Left forelimb (tissue), 1 donor: ENCODE measurements around the gene LIPK.
"Not testable (repeated sequence)": the region's sequence is repeated elsewhere in the genome, so short reads cannot be mapped to it uniquely, and the experiment has no call there.

Source experiments
- DNase-seq: peaks from one replicate; pipeline ENCODE4 v3.0.0-alpha.2; 2018; ENCODE audit warnings: low spot score

LIPK gene

DNA sequence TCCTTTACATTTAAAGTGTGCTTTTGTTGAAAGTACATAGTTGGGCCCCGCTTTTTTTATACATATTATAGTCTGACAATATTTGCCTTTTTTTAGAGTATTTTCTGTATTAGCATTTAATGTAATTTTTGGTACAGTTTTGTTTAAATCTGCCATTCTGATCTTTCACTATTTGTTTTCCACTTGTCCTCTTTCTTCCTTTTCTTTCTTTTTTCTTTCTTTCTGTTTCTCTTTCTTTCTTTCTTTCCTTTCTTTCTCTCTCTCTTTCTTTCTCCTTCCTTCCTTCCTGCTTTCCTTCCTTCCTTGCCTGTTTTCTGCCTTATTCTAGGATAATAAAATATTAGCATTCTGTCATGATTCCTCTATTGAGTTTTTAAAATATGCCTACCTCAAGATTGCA, 9.5 kb downstream of the LIPK start:
- no peak for DNase-seq

DNA sequence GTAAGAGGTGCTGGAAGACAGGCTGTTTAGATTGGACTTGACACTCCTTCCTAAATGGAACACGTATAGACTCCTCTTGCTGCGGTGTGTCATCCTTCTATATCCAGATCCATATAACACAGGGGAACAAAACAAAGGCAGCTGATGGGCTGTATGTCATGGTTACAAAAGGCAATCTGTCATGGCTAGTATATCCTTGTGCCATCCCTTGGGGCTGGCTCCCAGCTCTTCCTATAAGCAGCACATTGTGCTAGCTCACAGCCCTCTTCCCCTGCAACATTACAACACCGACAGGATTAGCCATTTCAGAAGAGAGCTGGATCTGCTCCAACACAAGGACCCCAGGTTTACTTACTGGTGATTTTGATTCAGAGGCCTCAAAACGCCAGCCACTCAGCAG, 15.3 kb downstream of the LIPK start:
- no peak for DNase-seq

DNA sequence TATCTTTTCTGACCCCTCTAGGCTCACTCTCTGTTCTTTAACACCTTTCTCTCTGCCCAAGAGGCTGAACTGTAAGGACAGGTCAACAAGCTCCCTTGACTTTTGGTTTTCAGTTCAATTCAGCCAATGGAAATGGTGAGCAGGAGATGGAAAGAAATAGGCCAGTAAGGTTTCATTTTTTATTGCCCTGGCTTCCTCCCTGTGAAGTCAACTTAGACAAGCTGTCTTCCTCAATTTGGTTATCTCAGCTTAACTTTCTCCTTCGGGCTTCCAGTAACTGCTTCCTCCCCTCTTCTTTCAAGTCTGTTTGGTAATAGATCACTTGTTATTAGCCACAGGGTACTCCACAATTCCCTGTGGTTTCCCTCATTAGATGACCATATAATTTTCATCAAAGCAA, 19.7 kb downstream of the LIPK start:
- no peak for DNase-seq

DNA sequence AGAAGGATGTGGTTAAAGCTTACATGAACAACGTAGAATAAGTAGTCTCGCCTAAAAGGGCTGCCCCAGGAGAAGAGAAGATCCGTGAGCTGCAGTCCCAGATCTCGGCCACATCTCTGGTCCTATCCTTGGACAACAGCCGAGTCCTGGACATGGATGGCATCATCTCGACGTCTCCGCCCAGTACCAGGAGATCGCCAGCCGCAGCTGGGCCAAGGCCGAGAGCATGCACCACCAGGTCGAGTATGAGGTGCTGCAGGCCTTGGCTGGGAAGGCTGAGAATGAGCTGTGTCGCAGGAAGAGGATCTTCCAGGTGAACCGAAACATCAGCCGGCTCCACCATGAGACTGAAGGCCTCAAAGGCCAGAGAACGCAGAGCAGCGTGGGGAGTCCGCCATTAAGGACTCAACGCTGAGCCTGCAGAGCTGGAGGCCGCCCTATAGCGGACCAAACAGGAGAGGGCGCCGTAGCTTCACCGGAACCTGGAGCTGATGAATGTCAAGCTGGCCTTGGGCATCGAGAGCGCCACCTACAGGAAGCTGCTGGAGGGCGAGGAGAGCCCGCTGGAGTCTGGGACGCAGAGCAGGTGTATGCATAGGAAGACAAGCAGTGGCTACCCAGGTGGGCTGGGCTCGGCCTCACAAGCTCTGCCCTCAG, 22.2 kb downstream of the LIPK start:
- no peak for DNase-seq

DNA sequence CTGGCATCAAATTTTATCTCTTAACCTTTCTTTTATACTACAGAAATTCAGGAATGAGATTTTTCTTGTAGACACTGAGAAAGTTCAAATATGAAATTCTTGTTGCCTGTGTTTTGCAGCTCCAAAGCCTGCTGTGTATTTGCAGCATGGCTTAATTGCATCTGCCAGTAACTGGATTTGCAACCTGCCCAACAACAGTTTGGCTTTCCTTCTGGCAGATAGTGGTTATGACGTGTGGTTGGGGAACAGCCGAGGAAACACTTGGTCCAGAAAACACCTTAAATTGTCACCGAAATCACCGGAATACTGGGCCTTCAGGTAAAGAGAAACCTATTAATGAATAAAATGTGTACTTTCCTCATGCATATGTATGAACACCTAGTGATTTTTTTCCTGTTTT, 24.8 kb downstream of the LIPK start:
- DNase-seq, result no peak

DNA sequence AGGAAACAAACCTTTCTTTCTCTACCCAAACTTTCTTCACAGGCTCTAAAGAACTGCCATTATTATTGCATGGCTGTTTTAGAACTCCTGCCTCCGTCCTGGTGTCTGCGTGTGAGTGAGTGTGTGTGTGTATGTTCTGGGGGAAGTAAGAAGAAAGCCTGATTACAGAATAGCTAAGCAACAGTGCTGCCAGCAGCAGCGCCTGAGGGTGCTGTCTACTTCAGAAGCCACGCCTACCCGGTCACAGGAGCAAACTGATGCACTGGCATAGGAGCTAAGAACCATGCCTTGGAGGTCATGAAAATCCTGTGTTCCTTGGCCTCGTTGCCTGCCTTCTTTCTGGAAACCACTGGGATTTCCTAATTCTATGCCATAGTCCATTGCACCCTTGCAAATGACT, 25.2 kb downstream of the LIPK start:
- no peak for DNase-seq

DNA sequence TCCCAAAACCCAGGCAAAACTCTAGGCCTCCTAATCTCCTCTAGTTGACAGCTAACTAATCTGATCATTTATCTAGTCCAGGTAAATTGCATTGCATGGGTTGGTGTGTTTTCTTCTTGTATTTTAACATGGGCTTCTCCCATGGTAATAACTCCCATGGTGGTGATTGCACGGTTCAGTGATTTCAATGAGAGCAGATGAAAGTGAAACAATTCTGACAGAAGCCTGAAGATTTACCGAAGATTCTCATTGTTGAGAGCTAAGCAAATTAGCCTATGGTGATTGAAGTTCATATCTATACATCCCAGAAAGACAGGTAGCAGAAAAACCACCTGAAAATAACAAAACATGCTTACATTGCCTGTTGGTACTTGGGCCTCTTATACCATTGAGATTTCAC, 27.2 kb downstream of the LIPK start:
- no peak for DNase-seq

DNA sequence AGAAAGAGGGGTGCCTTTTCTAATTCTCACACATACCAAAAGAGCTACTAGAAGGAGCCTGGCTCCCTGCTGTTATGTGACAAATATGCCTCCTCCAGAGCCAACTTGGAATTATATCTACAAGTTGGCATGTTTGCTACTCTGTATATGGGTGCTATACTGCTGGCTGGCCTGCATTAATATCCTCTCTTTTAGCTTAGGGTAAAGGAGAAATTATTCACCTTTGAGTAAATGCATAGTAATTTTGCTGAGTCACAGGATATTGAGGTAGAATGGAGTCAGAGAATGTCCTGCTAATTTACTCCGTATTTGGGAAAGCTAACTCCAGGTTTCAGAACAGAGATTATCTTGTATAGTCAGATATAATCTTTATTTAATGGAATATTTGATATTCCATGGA, 29.6 kb downstream of the LIPK start:
- DNase-seq, result no peak

DNA sequence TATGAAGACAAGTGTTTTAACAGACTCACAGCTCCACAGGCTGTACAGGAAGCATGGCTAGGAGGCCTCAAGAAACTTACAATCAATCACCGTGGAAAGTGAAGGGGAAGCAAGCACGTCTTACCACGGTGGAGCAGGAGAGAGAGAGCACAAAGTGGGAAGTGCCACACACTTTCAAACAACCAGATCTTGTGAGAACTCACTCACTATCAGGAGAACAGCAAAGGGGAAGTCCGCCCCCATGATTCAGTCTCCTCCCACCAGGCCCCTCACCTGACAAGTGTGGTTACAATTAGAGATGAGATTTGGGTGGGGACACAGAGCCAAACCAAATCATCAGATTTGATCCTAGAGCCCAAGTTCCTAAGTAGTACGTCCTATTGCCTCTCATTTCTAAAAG, 35.9 kb downstream of the LIPK start:
- not testable (repeated sequence) for DNase-seq

DNA sequence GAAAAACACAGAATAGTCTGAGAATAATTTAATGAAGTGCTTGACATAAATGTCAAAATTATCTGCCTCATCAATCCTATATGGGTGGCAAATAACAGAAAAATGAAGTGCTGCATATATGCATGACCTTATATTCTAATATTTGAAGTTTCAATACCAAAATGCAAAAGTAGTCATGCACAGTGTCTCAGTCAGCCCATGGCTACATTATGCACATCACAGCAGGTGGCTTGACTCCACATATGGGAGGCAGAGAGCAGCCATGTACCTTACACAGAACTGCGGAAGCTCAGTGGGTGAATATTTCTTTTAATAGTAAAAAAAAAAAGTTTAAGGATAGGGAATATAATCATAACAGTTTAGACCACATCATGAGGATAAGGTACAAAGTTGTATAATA, 36.4 kb downstream of the LIPK start:
- no peak for DNase-seq

DNA sequence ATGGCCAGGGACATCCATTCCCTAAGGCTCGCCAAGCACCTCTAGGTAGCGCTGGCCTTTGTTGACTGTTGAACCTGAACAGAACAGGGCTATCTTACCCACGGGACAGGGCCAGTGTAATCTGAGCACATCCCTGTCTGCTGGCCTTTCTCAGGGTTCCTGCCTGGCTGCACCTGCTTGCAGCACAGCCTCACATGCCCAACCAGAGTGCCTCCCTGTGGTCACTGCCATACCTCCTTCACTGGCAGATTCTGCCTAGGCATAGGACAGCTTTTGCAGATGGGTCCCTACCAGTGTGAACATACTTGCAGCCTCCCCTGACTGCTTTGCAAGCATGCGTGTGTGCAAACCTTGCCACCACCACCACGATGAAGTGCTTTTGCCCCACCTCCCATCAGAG, 38.0 kb downstream of the LIPK start:
- DNase-seq, result no peak

DNA sequence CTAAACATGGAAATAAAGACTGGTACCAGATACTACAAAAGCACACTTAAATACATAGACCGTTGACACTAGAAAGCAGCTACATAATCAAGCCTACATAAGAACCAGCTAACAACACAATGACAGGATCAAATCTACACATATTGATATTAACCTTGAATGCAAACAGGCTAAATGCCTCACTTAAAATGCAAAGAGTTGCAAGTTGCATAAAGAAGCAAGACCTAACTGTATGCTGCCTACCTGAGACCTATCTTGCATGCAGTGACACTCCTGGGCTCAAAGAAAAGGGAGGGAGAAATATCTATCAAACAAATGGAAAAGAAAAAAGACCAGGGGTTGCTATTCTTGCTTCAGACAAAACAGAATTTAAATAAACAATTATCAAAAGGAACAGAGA, 39.6 kb downstream of the LIPK start:
- DNase-seq, result no peak

DNA sequence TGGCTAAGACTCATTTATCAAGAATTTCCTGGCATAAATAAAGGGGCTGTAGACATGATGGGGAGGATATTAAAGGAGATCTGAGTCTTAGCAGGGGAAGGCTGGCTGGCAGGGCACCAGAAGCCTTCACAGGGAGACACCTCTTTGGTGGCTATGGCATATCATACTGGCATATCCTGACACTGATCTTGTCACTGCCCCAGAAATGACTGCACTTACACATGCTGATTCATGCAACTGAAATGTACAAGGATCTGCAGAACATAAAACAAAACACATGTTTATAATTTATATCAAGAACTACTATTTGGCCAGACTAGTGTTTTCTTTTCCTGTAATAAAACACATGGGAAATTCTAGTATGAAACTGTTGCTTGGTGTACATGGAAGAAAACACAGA, 48.2 kb downstream of the LIPK start:
- DNase-seq, result no peak

DNA sequence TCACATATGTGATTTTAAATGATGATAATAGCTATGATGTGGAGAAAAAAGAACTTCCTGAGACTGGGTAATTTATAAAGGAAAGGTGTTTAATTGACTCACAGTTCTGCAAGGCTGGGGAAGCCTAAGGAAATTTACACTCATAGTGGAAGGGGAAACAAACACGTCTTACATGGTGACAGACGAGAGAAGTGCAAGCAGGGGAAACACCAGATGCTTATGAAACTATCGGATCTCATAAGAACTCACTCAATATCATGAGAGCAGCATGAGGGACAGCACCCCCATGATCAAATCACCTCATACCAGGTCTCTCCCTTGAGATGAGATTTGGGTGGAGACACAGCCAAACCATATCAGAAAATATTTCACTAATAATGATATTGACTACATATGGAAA, 49.7 kb downstream of the LIPK start:
- DNase-seq, result no peak

DNA sequence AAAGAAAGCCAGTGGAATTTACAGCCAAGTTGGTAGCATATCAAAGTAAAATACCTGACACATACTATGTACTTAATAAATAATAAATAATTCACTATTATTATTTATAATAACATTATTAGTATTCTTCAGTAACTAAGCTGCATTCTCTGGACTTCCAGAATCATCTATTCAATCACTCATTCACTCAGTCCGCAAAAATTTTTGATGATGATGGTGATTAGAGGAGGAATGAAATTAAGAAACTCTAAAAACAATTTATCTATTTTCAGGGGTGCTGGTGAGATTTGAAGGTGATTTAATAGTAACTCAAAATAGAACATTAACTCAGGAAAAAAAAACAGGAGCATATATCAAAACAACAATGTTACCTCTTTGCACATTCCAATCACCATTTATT, 50.6 kb downstream of the LIPK start:
- DNase-seq, result no peak

DNA sequence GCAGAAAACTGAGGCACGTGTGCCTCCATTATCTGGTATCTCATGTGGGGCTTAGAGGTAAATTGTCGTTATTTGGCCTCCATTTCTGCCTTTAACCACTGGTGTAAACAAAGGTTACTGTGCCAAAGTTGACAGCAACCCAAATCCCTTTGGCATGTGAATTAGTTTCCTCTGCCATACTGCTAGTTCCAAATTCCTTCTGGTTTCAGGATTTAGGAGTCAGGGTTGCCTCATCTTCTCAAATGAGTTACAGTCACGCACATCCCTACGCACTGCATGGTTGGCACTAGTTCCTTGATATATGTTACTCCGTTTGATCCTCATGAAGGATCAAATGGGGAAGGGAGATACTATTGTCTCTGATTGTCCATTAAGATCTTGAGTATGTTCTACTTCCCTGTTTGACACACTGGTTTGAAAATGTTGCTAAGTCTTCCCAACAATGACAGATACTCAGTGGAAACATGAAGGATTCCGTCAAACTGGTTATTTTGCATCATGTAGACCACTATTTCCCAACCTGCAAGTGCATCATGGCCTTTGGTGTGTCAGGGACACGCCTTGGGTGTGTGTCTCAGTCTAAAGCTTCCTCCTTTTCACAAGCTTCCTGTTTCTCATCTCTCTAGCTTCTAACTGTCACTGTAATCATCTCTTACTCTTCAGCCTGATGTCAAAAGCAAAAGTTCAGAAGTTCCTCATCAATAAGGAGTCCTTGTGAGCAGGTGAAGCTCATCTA, 53.5 kb downstream of the LIPK start, which contains the start of gene LIPN:
TSS of gene LIPN (plus strand) at position 655 of the 736 bp plus-strand sequence. CDS start 1,386 bp downstream, outside the sequence.
- DNase-seq, result no peak

DNA sequence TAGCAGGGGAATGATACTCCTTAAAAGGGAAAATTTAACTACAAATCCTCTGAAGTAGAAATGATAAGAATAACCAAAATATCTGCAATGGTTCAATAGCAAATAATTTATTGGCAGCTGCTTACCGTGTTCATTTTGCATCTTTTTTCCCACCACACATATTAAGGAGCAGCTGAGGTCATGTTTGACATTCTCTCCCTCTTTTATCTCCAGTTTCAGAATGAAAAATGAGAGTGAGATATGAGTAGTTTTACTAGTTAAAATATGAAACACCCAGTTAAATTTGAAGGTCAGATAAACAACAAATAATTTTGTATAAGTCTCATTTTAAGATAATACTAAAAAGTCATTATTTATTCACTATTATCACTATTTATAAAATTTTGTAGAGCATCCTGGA, 56.9 kb downstream of the LIPK start:
- no peak for DNase-seq

DNA sequence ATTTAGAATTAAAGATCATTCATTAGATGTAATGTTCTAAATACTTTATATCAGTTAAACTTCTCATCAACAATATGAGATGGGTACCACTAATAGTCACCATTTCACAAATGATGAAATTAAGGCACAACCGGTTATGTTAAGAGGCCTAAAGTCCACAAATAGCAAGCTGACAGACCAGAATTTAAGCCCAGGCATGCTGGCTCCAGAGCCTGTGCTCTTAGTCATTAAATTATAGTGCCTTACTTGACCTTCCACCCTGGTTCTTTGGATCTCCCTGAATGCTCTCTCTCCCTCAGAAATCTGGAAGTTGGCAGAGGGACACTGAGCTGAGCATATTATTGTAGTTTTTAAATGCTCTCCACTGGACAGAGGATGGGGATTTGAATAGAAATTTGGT, 57.4 kb downstream of the LIPK start:
- no peak for DNase-seq

DNA sequence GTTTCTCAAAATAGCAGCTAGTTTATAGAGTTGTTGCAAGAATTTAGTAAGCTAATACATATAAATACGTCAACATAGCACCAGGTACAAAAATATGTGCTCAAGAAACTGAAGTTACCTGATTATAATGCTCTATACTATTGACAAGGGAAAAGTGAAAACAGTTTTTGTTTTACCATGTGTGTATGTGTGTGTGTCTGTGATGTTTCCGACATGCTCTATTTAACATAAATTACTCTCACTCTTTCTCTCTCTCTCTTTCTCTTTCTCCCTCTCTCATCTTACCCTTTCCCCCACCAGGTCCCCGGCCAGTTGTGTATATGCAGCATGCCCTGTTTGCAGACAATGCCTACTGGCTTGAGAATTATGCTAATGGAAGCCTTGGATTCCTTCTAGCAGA, 58.1 kb downstream of the LIPK start:
- no peak for DNase-seq

DNA sequence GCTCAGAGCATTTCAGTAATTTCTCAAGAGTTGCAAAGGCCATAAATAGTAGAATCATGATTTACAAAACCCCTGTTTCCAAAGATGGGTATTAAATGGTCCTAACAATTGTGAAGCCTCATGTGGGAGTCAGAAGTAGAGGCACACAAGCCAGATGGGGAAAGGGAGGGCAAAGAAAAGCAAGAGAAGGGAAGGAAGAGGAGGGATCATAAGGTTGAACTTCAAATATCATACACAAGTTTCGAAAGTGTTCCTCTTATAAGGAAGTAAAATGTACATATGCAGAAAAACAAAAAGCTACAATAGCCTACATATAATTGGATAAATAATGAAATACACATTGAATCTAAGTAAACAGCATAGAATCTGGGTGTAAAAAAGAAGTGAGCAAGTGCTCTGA, 59.8 kb downstream of the LIPK start:
- no peak for DNase-seq

DNA sequence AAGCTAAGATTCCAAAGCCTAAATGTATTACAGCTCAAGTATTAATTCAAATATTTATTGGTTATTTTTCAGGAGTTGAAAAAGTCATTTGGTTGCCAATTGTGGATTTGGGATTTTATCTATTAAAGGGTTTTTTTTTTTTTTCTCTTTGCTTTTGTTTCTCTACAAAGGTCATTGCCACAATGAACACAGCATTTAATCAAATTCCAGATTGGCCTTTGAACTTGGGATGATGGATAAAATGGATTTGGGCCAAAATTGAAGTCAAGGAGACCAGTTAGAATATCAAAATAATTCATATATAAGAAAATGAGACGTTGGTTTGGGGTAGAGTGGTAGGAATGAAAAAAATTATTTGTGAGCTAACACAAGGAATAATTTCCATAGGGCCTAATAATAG, 63.3 kb downstream of the LIPK start:
- DNase-seq, result no peak

DNA sequence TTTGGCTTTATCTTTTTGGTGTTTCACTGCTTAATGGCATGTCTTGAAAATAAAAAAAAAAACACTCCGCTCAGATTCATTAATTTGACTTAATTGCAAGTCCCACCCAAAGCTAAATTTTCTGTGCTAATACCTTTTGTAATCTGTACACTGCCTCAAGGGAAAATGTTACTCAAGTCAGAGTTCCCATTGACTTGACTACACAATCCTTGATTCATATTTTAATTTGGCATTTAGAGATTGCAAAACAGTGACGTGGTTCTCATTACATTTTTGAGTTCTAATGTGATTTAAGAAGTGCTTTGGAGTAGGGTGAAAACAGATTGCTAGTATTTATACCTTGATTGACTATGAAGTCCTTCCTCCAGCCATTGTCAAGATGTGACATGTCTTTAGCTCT, 75.2 kb downstream of the LIPK start:
- DNase-seq, result no peak

DNA sequence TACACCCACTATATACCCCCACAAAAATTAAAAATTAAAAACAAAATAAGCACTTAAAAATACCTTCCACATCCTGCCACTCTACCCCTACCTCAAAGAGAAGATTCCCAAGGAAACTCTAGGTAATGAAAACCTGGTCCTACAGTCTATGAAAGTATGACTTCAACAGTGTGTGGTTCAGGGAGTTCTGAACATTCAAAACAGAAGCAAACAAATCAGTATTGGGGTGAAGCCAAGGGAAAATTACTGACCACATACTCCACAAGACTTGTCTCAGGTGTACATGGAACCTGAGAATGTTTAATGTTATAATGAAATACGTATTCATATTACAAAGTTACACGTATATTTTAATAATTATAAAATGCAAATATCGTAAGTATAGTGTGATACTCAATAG, 76.2 kb downstream of the LIPK start:
- DNase-seq, result no peak

DNA sequence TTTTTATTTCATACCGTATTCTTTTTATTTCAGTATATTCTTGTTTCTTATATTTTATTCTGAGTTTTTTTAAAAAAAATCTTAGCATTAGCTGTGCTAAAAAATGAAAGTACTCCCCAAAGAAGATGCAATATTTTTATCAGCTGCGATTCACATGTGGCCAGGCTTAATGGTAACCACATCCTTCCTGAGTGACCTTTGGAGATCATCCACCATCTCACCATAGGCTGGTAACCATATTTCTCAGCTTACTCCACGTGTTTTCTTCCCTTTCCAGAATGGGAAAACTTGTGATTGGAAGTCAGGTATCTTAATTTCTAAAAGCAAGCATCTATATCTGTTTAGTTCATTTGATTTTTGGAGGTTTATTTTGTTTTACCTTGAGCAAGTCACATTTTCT, 77.7 kb downstream of the LIPK start:
- DNase-seq, result no peak
